Measurements from ENCODE around the gene EHMT1.
A peak's percentile ranks its signal among the peaks of the same experiment; 100 is the strongest.
"Not testable (repeated sequence)": the region's sequence is repeated elsewhere in the genome, so short reads cannot be mapped to it uniquely, and the experiment has no call there.

EHMT1 gene

DNA sequence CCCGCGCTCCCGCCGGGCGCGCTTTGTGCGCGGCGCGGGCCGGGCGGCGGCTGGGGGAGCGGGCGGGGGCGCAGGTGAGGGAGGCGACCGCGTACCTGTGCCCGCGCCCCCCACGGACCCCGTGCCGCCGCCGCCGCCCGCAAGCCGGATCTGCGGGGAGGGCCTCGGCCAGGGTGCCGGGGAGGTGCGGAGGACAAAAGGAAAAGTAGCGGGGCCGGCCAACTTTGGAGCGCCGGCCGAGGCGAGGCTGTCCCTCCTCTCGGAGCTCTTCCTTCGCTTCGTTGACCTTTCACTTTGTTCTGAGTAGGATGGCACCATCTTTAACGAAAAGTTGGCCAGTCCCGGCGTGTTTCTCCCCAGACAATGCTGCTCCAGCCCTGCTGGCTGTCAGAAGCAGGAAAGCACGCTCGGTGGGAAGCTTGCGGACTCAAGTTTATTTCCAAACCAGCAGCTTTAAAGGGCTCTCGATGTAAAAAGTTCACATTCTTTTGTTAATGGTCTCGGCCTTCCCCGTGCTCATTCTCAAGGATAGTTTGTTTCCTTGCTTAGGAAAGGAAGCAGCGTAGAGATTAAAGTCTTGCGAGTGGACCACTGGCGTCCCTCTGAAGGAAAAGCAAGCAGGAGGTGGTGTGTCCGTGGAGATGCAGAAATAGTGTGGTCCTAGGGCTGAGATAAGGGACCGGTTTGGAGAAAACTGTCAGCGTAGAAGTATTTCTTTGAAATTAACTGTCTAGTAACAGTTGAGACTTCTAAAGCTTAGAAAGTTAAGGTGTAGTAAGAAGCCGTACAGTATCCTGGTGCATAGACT, 639 bp downstream of the EHMT1 start:
- DNase-seq, result peak; percentile 62

DNA sequence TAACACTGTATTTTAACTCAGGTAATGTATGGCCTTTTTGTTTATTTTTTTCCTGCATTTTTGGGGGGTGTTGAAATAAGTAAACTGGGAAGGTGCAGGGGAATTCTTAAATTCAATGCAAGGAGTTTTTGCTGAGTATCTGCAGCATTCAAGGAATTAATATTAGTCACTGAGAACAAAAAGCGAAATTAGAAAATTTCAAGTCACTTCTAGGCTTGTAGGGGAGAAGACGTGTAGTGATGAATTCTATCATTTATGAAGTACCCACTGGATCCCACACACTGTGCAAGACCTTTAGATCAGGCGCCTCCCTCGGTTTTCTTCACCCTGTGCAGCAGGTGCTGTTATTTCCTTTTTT, 1.2 kb downstream of the EHMT1 start:
- DNase-seq, result no peak

GRCh38 chr9:137620581-137620980, 1.8 kb downstream of the EHMT1 start:
- DNase-seq, result no peak

- no peak for DNase-seq
Measured at GRCh38 chr9:137621131-137621757, 2.4 kb downstream of the EHMT1 start.

DNA sequence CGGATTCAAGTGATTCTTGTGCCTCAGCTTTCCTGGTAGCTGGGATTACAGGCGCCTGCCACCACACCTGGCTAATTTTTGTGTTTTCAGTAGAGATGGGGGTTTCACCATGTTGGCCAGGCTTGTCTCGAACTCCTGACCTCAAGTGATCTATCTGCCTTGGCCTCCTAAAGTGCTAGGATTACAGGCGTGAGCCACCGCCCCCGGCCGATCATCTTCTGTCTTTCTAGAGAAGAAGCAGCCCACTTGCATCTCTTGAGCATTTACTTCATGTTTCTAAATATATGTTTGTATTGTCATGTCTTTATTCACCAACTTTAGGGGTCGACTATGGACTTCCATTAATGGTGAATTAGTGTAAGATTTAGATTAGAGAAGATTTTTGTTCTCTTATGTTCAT, 3.4 kb downstream of the EHMT1 start:
- not testable (repeated sequence) for DNase-seq

DNA sequence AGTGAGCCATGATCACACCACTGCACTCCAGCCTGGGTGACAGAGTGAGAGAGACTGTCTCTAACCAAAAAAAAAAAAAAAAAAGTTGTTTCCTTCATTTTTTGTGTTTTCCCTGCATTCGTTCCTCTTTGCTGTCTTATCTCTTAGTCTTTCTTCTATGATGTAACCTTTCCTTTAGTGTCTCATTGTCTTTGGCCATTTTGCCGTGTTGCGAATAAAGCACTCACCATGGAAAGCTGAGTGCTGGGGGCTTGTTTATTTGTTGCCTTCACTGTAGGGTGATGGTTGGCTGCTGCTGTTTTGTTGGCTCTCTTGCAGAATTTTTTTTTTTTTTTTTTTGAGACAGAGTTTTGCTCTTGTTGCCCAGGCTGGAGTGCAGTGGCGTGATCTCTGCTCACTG, 7.7 kb downstream of the EHMT1 start:
- no peak for DNase-seq

DNA sequence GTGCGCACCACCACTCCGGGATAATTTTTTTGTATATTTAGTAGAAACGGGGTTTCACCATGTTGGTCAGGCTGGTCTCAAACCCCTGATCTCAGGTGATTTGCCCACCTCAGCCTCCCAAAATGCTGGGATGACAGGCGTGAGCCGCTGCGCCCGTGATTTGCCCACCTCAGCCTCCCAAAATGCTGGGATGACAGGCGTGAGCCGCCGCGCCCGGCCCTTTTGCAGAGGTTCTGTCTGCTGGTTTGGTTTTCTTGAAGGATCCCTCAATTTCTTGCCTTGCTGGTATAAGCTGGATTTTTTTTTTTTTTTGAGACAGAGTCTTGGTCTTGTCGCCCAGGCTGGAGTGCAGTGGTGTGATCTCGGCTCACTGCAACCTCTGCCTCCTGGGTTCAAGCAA, 8.6 kb downstream of the EHMT1 start:
- not testable (repeated sequence) for DNase-seq

- no peak for DNase-seq
Measured at GRCh38 chr9:137630126-137630525, 11.3 kb downstream of the EHMT1 start.

DNA sequence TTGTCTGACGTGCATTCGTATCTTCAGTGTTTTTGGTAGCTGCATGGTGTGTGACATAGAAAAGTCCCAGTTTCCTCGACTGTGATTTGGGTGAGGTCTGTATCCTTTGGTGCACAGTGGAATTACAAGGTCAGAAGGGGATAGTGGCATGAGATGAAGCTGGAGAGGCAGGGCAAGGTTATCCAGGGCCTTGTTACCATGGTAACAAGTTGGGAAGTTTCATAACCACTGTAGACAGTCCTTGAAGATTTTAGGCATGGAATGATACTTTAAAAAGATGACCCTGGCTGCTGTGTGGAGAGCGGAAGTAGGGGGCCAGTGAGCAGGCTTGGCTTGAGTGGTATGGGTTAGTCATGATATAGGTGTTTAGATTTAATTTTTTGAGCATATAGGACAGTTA, 11.9 kb downstream of the EHMT1 start:
- no peak for DNase-seq

DNA sequence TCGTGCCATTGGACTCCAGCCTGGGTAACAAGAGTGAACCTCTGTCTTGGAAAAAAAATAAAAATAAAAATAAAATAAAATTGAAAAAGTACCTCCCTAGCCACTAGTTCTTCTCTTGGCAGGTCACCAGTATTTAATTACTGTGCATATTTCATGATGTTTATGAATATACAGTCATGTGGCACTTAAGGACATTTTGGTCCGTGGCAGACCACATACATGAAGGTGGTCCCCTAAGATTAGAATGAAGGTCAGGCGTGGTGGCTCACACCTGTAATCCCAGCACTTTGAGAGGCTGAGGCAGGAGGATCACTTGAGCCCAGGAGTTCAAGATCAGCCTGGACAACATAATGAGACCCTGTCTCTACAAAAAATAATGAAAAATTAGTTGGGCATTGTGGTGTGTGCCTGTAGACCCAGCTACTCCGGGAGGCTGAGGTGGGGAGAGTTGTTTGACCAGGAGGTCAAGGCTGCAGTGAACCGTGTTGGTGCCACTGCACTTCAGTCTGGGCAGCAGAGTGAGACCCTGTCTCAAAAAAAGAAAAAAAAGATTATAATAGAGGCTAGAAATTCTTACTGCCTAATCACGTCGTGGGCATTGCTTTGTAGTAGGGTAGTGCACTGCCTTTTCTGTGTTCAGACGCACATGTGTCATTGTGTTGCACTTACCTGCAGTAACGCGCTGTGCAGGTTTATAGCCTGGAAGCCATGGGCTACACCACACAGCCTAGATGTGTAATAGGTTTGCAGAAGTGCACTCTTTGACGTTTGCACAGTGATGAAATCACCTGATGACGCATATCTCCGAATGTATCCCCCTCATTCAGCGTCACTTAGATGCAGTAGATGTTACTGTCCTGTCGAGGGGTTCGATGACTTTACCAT, 12.8 kb downstream of the EHMT1 start:
- no peak for DNase-seq

- DNase-seq, result no peak
Measured at GRCh38 chr9:137632230-137633161, 13.7 kb downstream of the EHMT1 start.

DNA sequence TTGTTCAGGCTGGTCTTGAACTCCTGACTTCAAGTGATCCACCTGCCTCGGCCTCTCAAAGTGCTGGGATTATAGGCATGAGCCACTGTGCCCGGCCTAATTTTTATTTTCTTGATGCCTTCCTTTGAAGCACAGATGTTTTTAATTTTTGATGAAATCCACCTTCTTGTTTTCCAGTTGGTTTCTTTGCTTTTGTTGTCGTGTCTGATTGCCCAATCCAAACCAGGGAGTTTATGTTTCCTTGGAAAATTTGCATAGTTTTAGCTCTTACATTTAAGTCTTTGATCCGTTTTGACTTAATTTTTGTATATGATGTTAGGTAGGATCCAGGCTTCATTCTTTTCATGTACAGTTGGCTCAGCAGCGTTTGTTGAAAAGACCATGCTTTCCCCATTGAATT, 15.2 kb downstream of the EHMT1 start:
- DNase-seq, result no peak

- DNase-seq, result no peak
Measured at GRCh38 chr9:137638680-137639079, 19.9 kb downstream of the EHMT1 start.

- DNase-seq, result no peak
Measured at GRCh38 chr9:137639303-137640051, 20.7 kb downstream of the EHMT1 start.

DNA sequence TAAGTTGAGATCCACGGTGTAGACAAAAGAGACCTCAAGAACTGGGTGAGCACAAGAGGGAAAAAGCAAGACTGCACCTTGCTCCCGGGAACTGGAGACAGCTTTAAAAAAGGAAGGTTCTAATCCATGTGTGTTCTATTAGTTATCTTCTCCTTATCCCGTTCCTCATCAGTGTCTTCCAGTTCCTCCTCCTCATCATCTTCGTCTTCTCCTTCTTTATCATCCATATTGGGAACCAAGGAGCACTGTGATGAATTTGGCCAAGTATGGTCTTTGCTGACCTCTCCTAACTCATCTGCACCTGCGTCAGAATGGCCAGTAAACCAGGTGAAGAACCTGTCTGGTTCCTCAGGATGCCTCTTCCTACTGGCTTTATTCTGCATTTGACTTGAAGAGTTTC, 22.1 kb downstream of the EHMT1 start:
- DNase-seq, result no peak

DNA sequence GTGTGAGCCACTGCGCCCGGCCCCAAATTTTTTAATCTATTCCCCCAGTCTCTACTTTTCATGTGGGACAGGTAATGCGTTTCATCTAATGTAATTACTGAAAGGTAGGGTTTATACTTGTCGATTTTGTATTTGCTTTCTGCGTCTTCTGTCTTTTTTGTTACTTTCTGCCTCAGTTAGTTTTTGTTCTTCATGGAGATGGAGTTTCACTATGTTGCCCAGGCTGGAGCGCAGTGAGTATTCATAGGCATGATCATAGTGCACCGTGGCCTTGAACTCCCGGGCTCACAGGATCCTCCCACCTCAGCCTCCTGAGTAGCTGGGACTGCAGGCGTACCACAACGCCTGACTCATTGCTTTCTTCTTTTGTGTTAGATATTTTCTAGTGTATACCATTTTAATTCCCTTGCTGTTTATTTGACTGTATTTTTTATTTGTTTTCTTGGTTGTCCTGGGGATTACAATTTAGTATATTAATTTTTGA, 23.4 kb downstream of the EHMT1 start:
- DNase-seq, result no peak

GRCh38 chr9:137642892-137643291, 24.1 kb downstream of the EHMT1 start:
- no peak for DNase-seq

DNA sequence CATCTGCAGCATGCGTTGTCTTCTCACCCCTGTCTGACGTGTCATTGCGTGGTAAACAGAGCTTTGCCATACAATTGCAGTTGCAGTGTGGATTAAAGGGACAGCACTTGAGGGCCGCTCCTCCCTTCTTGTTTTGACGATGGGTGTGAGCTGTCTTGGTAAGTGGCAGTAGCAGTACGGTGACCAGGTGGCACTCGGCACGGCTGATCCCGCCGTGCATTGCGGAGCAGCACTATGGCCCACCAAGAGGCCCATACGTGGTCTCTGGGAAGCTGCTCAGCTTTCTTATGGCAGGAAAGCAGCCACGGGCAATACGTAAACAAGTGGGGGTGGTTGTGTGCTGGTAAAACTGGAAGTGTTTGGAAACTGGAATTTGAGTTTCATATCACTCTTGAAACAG, 25.1 kb downstream of the EHMT1 start:
- no peak for DNase-seq

- no peak for DNase-seq
Measured at GRCh38 chr9:137645211-137645610, 26.4 kb downstream of the EHMT1 start.

DNA sequence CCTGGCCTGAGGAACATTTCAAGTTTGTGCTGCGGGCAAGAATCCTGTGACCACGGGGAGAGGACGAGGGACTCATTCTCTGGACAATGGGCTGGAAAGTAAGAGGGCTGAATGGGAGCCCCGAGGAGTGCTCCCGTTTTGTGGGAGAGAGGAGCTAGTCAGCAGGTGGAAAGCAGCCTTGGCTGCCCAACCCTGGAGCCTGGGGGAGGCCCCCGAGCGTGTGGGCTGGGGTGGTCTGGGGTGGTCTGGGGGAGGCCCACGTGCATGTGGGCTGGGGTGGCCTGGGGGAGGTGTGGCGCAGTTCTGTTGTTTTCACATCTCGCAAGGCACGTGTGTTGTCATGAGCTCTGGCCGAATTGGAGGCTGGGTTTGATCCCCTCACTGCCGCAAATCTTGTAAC, 27.5 kb downstream of the EHMT1 start:
- no peak for DNase-seq

DNA sequence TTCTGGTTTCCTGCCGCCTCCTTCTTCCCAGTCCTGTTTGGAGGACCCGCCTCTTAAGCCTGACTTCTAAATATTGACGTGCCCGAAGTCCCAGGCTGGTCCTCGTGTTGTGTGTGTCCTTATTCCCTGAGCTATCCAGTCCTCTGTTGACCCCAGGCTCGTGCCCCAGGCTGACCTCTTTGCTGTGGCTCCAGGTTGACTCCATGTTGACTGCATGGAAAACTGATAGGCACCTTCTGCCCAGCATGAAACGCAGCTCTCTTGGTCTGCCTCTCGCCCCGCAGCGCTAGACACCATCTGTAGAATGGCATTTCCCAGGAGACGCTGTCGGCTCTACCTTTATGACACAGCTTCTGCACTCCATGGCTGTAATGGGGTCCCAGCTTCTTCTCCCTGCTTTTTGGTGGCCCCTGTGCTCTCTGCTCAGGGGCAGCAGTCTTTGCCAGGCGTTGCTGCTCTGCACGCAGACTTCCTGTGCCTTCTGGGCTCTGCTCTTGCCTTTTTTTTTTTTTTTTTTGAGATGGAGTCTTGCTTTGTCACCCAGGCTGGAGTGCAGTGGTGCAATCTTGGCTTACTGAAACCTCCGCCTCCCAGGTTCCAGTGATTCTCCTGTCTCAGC, 28.4 kb downstream of the EHMT1 start:
- DNase-seq, result no peak
